Hypothalamus (tissue), 51 donors: Measurements from ENCODE around the gene ECHDC3.

Experiments
- DNase-seq, 51 donors: peaks; one replicate each; lab custom pipeline; 2025; lab: John Stamatoyannopoulos, UW

Gene ECHDC3

DNA sequence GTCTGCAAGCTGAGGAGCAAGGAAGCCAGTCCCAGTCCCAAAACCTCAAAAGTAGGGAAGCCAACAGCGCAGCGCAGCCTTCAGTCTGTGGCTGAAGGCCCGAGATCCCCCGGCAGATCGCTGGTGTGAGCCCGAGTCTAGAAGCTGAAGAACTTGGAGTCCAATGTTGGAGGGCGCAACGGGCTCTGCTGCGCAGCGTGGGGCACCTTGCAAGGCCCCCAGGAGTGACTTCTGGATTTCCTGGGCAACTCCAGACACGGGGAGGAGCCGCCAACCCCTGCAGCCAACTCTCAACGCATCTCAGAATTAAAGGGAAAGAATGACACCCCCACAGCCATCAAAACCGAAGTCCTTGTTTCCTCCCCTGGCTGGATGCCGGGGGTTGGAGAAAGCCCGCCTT, 62.2 kb downstream of the ECHDC3 start:
- no peak for DNase-seq

DNA sequence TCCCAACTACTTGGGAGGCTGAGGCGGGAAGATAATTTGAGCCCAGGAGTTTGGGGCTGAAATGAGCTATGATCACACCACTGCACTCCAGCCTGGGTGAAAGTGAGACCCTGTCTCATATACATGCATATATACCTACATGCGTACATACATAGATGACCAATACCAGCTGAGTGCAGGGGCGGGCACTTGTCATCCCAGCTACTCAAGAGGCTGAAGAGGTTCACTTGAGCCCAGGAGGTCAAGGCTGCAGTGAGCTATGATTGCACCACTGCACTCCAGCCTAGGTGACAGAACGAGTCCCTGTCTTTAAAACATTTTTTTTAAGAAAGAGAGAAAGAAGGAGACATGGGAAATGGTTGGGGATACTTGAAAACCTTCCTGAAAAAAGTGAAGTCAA, 63.6 kb downstream of the ECHDC3 start:
- DNase-seq, result no peak

DNA sequence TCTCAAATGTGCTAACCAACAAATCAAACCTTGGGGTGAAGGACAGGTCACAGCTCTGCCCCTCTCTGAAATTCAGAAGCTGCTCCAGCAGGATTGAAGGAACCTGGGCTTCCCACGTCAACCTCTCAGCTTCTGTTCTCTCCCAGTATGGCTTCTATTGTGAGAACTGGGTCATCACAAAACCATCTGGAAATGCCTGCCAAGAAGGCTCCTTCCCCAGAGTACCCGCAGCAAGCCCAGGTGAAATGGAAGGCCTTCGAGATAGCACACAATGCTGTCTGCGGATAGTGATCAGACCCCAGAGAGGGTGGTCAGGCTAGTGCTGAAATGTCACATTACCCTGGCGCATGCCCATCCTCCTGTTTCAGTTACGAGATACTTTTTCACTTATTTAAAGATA, 64.5 kb downstream of the ECHDC3 start:
- DNase-seq, result no peak

DNA sequence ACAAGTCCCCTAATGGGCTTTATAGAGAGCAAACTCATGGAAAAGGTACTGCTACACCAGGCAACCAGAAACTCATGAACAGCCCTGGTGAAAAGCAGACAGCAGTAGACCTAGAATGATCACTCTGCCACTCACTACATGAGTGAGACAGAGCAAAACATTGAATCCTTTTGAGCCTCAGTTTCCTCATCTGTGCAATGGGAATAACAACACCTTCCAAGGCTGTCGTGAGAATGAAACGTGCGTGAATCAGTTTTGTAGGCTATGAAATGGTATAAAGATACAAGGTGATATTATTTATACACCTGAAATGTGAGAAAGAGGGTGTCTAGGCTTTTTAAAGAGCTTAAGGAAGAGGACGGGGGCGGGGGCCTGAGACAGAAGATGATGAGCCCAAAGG, 66.6 kb downstream of the ECHDC3 start:
- DNase-seq, result no peak

DNA sequence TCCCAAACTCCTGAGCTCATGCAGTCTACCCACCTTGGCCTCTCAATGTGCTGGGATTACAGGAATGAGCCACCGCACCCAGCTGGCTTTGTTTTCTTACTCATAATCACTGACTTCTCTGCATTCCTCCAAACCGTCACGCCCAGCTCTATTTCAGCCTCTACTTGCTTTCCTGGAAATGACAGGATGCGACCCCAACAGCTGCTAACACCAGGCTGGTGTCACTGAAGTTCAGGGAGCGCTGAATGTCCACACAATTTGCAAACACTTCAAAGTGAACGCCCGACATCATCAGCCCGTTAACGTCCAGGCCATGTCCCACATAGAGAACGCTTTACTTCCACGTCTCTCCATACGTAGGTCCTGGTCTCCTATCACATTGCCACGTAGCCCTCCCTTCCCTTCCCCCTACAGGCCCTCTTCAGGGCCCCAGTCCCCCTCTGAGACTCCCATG, 68.2 kb downstream of the ECHDC3 start:
- DNase-seq, result no peak

DNA sequence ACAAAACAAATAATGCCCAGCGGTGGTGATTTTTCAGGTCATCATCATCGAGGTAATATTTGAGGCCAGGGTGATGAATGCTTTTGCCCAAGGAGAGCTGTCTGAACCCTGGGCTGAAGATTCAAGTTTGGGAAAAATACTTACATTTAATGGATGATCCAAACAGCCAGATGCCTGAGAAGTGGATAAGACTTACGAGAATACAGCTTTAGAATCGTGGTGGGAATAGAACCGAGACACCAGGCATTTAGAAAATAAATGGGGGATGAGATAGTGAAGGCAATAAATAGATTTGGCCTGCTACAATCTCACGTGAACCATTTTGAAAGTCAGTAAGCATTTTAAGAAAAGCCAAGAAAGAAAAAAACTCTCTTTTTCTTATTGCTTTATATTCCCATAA, 68.8 kb downstream of the ECHDC3 start:
- DNase-seq, result no peak

DNA sequence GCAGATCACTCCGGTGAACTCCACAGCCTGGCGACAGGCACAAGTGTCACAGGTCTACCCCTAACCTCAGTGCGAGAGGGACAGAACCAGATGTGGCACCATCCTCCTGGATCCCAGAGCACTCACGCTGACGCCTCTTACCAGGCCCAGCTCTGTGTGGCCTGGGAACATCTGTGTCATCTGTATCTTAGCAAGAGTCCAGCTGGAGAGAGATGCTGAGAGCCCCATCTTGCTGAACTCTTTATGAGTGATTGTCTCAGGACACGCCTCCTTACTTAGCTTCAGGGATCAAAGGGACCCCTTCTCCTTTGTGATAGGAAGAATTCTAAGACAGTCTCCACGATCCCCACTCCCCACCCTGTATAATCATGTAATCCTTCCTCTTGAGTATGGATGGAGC, 71.0 kb downstream of the ECHDC3 start:
- no peak for DNase-seq
